ENCODE data around the gene SHISA6.
"Not testable (repeated sequence)": the region's sequence is repeated elsewhere in the genome, so short reads cannot be mapped to it uniquely, and the experiment has no call there.

The SHISA6 gene

GRCh38 chr17:11267999-11268575, 27.1 kb downstream of the SHISA6 start:
- no peak for DNase-seq (ENCODE audit: low read depth in 3 of 3)

- DNase-seq (ENCODE audit: low read depth in 3 of 3) = no peak
Measured at GRCh38 chr17:11269210-11269609, 28.2 kb downstream of the SHISA6 start.

DNA sequence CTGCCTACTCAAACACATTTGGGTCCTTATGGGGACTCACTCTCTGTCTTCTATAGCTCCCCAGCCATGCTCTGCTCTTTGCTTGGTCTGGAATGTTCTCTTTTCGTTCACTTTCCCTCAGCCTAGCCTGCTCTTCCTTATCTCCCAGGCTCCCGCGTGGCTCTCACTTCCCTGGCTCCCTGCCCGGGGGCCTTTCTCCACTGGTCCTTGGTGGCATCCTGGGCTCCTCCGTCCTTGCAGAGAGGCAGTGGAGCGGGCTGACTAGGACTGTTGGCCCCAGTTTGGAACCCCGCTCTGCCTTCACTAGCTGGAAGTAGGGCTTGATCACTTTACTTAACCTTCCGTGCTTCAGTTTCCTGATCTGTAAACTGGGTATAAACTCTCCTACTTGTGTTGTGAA, 31.2 kb downstream of the SHISA6 start:
- no peak for DNase-seq (ENCODE audit: low read depth in 3 of 3)

GRCh38 chr17:11273596-11273995, 32.6 kb downstream of the SHISA6 start:
- DNase-seq (ENCODE audit: low read depth in 3 of 3) = no peak

GRCh38 chr17:11274106-11274505, 33.1 kb downstream of the SHISA6 start:
- DNase-seq (ENCODE audit: low read depth in 3 of 3) = no peak

DNA sequence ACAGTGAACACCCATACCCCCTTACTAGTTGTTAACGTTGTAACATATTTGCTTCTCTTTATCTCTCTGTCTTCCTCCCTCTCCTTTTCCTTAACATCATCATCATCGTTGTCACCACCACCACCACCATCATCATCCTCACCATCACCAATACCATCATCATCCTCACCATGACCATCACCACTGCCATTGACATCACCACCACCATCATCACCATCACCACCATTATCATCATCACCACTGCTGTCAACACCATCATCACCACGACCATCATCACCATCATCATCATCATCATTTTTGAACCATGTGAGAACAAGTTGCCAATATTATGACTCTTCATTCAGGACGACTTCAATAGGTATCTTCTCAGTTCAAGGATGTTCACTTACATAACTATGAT, 35.5 kb downstream of the SHISA6 start:
- DNase-seq (ENCODE audit: low read depth in 3 of 3) = no peak

- DNase-seq (ENCODE audit: low read depth in 3 of 3) = no peak
Measured at GRCh38 chr17:11278186-11278991, 37.4 kb downstream of the SHISA6 start.

DNA sequence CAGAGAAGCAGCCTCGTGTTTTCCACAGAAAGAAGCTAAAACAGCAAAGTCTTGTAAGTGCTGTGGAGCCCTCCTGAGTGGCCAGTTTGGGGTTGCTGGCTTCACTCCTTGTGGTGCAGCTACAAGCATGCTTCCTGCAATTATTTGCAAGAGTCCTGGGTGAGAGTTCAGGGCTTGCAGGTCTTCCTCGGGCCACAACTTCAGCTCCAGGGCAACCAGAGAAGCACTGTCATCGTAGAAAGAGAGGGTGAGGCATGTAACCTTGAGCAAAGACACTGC, 37.9 kb downstream of the SHISA6 start:
- no peak for DNase-seq (ENCODE audit: low read depth in 3 of 3)

- DNase-seq (ENCODE audit: low read depth in 3 of 3) = no peak
Measured at GRCh38 chr17:11279776-11280344, 38.8 kb downstream of the SHISA6 start.

DNA sequence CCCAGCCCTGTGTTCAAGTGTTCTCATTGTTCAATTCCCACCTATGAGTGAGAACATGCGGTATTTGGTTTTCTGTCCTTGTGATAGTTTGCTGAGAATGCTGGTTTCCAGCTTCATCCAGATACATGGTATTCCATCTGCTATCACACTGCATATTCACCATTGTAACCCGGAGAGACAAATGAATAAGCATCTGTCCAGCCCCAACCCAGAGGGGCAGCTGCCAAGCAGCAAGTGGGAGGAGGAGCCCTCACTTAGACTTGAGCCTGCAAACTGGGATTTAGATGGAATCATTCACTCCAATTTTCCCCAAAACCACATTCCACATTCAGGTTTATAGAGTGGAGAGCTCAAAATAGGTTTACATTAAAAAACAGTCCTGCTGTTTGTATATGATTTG, 41.6 kb downstream of the SHISA6 start:
- no peak for DNase-seq (ENCODE audit: low read depth in 3 of 3)

DNA sequence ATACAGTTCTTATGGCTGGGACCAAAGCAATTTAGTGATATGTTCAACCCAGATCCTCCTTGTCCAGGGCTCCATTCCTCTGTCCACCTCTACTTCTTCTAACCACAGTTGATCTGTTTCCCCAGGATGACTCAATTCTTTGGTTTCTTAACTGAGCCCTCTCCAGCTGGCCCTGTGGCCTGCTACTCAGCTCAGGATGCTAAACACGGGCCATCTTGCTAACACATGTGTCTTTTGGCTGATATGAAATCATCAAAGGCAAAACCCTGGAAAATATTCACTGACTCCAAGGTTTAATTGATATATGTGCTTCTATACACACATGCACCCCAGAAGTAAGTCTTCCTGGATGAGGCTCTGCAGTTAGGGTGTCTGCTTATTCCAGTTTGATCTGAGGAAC, 43.8 kb downstream of the SHISA6 start:
- no peak for DNase-seq (ENCODE audit: low read depth in 3 of 3)

DNA sequence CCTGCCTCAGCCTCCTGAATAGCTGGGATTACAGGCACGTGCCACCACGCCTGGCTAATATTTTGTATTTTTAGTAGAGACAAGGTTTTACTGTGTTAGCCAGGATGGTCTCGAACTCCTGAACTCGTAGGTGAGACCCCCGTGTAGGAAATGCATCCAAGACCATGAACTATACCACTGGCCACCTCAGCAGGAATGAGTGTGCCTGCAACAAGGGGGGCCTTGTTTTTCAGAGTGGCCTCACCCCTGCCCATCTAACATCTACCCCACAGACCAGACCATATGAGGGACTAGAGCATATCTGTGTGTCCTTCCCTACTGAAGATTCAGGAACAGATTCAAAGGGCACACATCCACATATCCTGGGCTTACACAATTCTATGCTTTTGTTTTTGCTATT, 44.9 kb downstream of the SHISA6 start:
- DNase-seq (ENCODE audit: low read depth in 3 of 3) = no peak

DNA sequence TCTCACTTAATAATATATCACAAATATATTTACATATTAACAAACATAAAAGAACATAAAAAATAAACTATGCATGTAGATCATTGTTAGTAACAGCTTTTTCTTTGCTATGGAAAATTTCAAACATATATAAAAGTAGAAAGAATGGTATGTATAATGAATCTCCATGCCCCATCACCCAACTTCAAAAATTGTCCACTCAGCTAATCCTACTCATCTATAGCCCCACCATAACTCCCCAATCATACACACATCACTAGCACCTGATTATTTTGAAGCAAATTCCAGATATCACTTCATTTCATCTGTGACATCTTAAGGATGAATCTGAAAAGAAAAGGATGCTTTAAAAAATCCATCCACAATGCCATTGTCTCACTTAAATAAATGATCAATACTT, 46.8 kb downstream of the SHISA6 start:
- DNase-seq (ENCODE audit: low read depth in 3 of 3) = no peak

- DNase-seq (ENCODE audit: low read depth in 3 of 3) = no peak
Measured at GRCh38 chr17:11290814-11291213, 49.8 kb downstream of the SHISA6 start.

- no peak for DNase-seq (ENCODE audit: low read depth in 3 of 3)
Measured at GRCh38 chr17:11292491-11292890, 51.5 kb downstream of the SHISA6 start.

GRCh38 chr17:11293480-11293879, 52.5 kb downstream of the SHISA6 start:
- no peak for DNase-seq (ENCODE audit: low read depth in 3 of 3)

DNA sequence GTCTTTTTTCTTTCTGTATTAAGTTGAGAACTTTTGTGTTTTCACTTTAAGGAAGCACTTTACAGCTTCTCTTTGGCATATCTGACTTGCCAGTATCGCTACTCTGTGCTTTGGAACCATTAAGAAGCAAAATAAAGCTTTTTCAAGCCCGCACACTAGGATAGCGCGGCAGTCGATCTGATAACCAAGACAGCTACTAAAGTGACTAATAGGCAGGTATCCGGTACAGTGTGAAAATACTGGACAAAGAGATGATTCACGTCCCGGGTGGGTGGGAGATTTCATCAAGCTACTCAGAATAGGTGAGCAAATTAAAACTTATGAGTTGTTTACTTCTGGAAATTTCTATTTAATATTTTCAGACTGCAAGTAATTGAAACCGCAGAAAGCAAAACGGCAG, 53.8 kb downstream of the SHISA6 start:
- no peak for DNase-seq (ENCODE audit: low read depth in 3 of 3)

- no peak for DNase-seq (ENCODE audit: low read depth in 3 of 3)
Measured at GRCh38 chr17:11296994-11297393, 56.0 kb downstream of the SHISA6 start.

DNA sequence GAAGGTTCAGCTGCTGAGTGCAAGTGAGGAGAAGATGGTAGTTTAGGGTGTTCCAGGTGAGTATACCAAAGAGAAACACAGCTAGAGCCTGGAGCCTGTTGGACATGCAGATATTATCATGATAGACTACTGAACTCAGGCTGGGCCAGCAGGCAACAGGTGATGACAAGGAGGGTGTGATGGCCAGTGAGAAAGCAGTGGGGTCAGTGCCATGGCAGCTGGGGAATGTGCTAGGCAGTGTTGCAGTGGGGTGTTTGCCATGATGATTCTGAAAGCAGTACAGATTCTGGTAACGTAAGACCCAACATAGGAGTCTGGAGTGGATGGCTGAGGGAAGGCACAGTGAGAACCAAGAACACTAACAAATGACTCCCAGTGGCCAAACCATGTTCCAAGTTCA, 57.4 kb downstream of the SHISA6 start:
- DNase-seq (ENCODE audit: low read depth in 3 of 3) = no peak

DNA sequence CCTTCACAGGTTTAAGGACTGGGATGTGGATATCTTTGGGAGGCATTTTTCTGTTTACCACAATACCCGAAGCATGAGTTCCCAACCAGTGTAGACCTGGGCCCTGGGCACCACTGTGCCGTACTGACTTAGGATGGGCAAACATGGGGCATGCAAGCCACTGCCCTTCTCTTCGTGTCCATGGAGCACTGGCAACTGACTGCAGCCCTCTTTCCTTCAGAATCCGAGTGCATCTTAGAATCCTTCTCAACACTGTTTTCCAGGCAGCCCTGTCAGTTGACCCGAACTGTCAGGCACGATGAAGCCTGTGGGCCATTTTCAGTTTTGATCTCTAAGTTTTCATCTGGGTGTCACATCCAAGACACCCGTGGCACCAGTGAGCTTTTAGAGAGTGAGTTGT, 59.2 kb downstream of the SHISA6 start:
- DNase-seq (ENCODE audit: low read depth in 3 of 3) = no peak

DNA sequence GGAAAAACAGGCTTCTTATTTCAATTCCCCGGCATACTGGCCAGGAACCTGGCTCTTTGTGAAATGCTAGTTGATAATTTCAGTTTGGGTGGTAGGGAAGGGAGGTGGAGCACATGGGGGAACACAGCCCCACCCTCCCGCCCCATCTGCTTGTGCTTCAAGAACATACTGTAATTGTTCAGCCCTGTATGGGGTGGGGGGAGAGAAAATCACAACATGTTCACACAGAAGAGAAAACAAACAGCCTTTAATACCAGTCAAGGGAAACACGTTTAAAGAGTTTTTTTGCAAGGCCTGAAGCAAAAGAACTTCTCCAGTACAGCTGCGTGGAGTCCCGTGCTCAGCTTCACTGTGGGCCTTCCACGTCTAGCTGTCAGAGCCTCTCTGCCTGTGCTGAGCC, 59.7 kb downstream of the SHISA6 start:
- no peak for DNase-seq (ENCODE audit: low read depth in 3 of 3)

DNA sequence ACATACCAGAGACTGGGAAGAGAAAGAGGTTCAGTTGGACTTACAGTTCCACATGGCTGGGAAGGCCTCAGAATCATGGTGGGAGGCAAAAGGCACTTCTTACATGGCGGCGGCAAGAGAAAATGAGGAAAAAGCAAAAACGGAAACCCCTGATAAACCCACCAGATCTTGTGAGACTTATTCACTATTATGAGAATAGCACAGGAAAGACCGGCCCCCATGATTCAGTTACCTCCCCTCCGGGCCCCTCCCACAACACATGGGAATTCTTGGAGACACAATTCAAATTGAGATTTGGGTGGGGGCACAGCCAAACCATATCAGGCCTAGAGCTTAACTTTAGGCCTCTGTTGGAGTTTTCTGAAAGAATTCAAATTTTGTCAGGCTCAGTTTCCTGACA, 60.9 kb downstream of the SHISA6 start:
- DNase-seq (ENCODE audit: low read depth in 3 of 3) = not testable (repeated sequence)

DNA sequence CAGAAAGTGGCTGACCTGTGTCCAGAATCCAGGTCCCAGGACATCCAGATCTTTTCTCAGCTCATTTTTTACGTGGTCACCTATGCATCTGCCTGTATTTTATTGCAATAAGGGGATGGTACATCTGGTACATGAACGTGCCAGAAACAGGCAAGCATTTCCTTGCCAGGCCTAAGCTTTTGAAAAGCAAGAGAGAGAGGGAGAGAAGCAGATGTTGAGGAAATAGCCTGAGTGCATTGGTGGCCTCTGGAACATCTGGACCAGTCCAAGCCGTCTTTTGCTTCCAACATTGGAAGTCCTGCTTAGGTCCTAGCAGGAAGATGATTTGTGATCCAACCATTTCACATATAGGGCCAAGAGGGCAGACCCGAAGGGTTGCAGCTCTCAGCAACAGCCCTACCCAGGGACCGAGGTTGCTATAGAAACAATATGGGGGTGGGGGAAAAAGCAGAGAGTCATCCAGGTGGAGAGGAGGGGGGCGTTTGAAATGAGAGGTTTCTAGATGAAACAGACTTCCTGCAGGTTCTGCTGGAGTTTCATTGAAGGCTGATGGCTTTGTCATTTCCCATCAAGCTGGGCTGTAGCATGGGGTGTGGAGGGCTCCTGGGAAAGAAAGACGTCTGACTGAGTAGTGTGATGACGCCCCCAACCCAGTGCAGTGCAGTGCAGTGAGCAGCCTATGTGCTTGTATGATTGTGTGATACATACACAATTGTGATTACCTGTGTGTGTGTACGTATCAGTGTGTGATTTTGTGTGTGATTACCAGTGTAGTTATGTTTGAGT, 61.6 kb downstream of the SHISA6 start:
- no peak for DNase-seq (ENCODE audit: low read depth in 3 of 3)

Data from stimulated activated CD4-positive, alpha-beta T cell treated with anti-CD3 and anti-CD28 coated beads, TNF-alpha, amount 100 ng/mL, for 24 hours (primary cell).